Muscle layer of colon (tissue), 2 donors: Measurements from ENCODE around the gene IDUA.

Experiments
- H3K27ac ChIP-seq: one replicate; pipeline ENCODE4 v1.7.0; 2013; ENCODE audit warnings: low read depth, mild to moderate bottlenecking, low read length, moderate library complexity
- H3K27me3 ChIP-seq, 2 donors: one replicate each; pipeline ENCODE4 v1.7.0; 2013; ENCODE audit warnings: low read length in 2 of 2, mild to moderate bottlenecking in 2 of 2; ENCODE audit not compliant: insufficient read depth in 2 of 2, control insufficient read depth in 1 of 2
- H3K36me3 ChIP-seq: one replicate; pipeline ENCODE4 v1.7.0; 2013; ENCODE audit warnings: mild to moderate bottlenecking, low read length; ENCODE audit not compliant: insufficient read depth
- H3K4me1 ChIP-seq: one replicate; pipeline ENCODE4 v1.7.0; 2013; ENCODE audit warnings: mild to moderate bottlenecking, low read length; ENCODE audit not compliant: insufficient read depth
- H3K4me3 ChIP-seq, 2 donors: one replicate each; pipeline ENCODE4 v1.7.0; 2013; ENCODE audit warnings: low read length in 2 of 2, low read depth in 1 of 2, mild to moderate bottlenecking in 1 of 2, moderate library complexity in 1 of 2
- H3K9ac ChIP-seq: one replicate; pipeline ENCODE4 v1.7.0; 2013; ENCODE audit warnings: low read length
- H3K9me3 ChIP-seq: one replicate; pipeline ENCODE4 v1.7.0; 2013; ENCODE audit warnings: mild to moderate bottlenecking, low read length
- donor health status: abdominal sarcoma.
- donor health status: Adenocarcinoma of cecum.

The IDUA gene

DNA sequence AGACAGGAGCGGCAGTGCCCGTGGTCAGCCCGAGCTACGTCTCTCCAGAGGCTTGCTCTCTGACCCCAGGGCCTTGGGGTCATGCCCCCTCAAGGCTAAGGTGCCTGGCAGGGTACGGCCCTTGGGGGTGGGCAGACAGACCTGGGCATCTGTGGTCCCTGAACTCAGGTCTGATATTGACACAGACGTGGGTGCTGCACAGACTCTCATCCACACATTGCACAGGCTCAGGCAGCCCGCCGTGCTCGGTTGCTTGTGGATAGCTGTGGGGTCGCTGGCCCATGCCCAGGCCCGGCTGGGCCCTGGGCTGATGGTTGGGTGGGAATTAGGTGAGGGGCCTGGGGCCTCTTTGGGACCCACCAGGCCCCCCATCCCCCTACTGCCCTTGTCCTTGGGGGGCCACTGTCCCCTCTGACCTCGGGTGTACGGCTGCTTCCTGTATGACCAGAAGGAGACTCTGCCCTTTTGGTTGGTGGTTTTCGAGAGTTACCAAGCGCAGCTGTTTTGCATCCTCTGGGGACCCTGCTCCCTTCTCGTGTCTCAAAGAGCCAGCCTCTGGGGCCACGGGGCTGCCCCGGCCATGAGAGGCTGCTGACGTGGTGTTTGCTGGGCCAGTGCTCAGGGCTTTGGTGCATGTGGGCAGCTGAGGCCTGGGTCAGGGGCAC lies 34.7 kb downstream of the IDUA start:
- no peaks in the 10 kb centered on the region for H3K4me1 ChIP-seq
- H3K27me3 ChIP-seq, result no peaks in the 10 kb centered on the region
- H3K4me3 ChIP-seq, result no peak overlapping the region
- H3K9ac ChIP-seq, result no peak overlapping the region
- H3K27ac ChIP-seq, result no peak overlapping the region
- H3K9me3 ChIP-seq, result no peaks in the 10 kb centered on the region
- no peaks in the 10 kb centered on the region for H3K36me3 ChIP-seq

DNA sequence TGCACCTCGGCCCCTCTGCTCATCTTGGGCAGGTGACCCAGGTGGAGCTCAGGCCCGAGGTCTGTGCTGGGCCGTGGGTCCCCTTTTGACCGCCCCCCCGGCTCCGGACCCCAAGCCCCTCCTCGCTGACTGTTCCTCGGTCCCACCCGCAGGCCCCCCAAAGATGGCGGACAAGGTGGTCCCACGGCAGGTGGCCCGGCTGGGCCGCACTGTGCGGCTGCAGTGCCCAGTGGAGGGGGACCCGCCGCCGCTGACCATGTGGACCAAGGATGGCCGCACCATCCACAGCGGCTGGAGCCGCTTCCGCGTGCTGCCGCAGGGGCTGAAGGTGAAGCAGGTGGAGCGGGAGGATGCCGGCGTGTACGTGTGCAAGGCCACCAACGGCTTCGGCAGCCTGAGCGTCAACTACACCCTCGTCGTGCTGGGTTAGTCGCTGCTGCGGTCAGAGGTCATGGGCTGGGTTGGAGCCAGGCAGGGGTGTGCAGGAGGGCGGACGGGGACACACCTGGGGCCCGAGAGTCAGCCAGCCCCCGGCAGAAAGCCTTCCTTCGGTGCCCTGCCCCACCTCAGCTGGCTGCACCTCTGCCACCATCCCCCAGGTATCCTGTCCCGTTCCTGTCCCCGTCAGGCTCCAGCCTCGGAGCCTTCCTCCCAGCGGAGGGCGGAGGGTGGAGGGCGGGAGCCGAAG lies 35.4 kb downstream of the IDUA start:
- Histone ChIP-seq H3K4me1 (no peaks in the 10 kb centered on the region), H3K27me3 (no peaks in the 10 kb centered on the region), H3K9me3 (no peaks in the 10 kb centered on the region), H3K4me3 (no peak overlapping the region), H3K9ac (no peak overlapping the region), H3K27ac (no peak overlapping the region), H3K36me3 (no peaks in the 10 kb centered on the region)

DNA sequence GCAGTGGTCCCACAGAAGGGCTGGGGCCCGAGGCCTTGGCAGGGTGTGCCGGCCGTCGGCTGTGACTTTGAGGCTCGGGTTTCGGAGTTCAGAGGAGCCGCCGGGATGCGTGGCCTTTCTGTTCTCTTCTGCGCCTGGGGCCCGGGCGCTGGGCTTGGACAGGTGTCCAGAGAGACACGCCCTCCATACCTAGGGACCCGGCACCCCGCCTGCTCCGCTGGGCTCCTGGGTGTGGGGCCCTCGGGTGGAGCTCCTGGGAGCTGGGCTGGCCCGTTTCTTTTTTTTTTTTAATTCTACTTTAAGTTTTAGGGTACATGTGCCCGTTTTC lies 35.9 kb downstream of the IDUA start:
- no peaks in the 10 kb centered on the region for H3K4me1 ChIP-seq

DNA sequence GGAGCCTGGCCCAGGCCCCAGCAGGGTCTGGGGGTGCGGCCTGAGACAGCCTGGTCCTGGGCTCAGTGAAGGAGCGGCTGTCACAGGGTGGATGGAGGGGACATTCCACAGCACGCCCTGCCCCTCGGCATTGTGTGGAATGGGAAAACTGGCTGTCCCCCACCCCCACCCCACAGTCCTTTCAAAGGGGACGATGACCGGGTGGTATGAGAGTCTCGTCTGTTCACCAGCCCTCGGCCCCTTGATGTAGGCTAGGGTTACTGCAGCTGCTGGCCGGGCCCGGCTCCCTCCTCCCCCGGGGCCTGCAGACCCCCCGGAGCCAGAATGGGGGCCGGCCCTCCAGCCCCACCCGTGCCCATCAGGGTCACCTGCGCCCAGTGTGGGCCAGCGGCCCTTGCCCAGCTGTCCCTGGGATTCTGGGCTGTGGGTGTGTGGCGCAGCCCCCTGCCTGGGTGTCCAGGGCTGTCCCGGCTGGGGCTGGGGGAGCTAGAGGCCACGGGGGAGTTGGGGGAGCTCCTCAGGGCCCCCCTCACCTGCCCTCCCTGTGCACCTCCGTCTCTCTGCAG lies 36.3 kb downstream of the IDUA start:
- no peak overlapping the region for H3K9ac ChIP-seq
- H3K4me1 ChIP-seq, result no peaks in the 10 kb centered on the region
- H3K4me3 ChIP-seq, result no peak overlapping the region
- H3K27me3 ChIP-seq, result peaks cover 0 to 5% of the 10 kb centered on the region in 2 donors
- no peaks in the 10 kb centered on the region for H3K36me3 ChIP-seq
- H3K27ac ChIP-seq, result no peak overlapping the region
- H3K9me3 ChIP-seq, result no peaks in the 10 kb centered on the region

More for the DNA sequence above, 35.9 kb downstream of the IDUA start:
- Histone ChIP-seq H3K27me3 (peaks cover 0 to under 1% of the 10 kb centered on the region in 2 donors), H3K36me3 (no peaks in the 10 kb centered on the region), H3K9ac (no peak overlapping the region), H3K9me3 (no peaks in the 10 kb centered on the region), H3K27ac (no peak overlapping the region), H3K4me3 (no peak overlapping the region)

DNA sequence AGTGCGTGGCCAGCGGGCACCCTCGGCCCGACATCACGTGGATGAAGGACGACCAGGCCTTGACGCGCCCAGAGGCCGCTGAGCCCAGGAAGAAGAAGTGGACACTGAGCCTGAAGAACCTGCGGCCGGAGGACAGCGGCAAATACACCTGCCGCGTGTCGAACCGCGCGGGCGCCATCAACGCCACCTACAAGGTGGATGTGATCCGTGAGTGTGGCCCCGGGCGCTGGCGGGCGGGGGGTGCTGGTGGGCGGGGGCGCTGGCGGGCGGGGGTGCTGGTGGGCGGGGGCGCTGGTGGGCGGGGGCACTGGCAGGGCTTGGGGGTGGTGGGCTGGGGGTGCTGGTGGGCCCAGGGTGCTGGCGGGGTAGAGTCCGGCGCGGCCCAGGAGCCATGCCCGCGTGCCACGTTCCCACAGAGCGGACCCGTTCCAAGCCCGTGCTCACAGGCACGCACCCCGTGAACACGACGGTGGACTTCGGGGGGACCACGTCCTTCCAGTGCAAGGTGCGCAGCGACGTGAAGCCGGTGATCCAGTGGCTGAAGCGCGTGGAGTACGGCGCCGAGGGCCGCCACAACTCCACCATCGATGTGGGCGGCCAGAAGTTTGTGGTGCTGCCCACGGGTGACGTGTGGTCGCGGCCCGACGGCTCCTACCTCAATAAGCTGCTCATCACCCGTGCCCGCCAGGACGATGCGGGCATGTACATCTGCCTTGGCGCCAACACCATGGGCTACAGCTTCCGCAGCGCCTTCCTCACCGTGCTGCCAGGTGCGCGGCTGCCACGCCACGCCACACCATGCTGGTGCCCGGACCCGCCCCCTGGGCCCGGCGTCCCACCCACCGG lies 37.3 kb downstream of the IDUA start:
- H3K4me3 ChIP-seq, result no peak overlapping the region
- no peaks in the 10 kb centered on the region for H3K4me1 ChIP-seq
- no peaks in the 10 kb centered on the region for H3K9me3 ChIP-seq
- no peak overlapping the region for H3K9ac ChIP-seq
- no peak overlapping the region for H3K27ac ChIP-seq
- H3K27me3 ChIP-seq, result peaks cover 0 to 12% of the 10 kb centered on the region in 2 donors
- H3K36me3 ChIP-seq, result no peaks in the 10 kb centered on the region

DNA sequence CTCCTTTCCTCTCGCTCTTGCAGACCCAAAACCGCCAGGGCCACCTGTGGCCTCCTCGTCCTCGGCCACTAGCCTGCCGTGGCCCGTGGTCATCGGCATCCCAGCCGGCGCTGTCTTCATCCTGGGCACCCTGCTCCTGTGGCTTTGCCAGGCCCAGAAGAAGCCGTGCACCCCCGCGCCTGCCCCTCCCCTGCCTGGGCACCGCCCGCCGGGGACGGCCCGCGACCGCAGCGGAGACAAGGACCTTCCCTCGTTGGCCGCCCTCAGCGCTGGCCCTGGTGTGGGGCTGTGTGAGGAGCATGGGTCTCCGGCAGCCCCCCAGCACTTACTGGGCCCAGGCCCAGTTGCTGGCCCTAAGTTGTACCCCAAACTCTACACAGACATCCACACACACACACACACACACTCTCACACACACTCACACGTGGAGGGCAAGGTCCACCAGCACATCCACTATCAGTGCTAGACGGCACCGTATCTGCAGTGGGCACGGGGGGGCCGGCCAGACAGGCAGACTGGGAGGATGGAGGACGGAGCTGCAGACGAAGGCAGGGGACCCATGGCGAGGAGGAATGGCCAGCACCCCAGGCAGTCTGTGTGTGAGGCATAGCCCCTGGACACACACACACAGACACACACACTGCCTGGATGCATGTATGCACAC lies 38.2 kb downstream of the IDUA start:
- peaks cover 0 to 20% of the 10 kb centered on the region in 2 donors for H3K27me3 ChIP-seq
- H3K9me3 ChIP-seq, result no peaks in the 10 kb centered on the region
- no peak overlapping the region for H3K4me3 ChIP-seq
- H3K4me1 ChIP-seq, result no peaks in the 10 kb centered on the region
- no peaks in the 10 kb centered on the region for H3K36me3 ChIP-seq
- H3K27ac ChIP-seq, result no peak overlapping the region
- H3K9ac ChIP-seq, result no peak overlapping the region

DNA sequence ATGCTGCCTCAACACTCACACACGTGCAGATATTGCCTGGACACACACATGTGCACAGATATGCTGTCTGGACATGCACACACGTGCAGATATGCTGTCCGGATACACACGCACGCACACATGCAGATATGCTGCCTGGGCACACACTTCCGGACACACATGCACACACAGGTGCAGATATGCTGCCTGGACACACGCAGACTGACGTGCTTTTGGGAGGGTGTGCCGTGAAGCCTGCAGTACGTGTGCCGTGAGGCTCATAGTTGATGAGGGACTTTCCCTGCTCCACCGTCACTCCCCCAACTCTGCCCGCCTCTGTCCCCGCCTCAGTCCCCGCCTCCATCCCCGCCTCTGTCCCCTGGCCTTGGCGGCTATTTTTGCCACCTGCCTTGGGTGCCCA lies 39.3 kb downstream of the IDUA start:
- no peaks in the 10 kb centered on the region for H3K4me1 ChIP-seq
- peaks cover 0 to 31% of the 10 kb centered on the region in 2 donors for H3K27me3 ChIP-seq
- no peak overlapping the region for H3K4me3 ChIP-seq
- no peak overlapping the region for H3K9ac ChIP-seq
- no peaks in the 10 kb centered on the region for H3K9me3 ChIP-seq
- H3K36me3 ChIP-seq, result no peaks in the 10 kb centered on the region
- no peak overlapping the region for H3K27ac ChIP-seq

DNA sequence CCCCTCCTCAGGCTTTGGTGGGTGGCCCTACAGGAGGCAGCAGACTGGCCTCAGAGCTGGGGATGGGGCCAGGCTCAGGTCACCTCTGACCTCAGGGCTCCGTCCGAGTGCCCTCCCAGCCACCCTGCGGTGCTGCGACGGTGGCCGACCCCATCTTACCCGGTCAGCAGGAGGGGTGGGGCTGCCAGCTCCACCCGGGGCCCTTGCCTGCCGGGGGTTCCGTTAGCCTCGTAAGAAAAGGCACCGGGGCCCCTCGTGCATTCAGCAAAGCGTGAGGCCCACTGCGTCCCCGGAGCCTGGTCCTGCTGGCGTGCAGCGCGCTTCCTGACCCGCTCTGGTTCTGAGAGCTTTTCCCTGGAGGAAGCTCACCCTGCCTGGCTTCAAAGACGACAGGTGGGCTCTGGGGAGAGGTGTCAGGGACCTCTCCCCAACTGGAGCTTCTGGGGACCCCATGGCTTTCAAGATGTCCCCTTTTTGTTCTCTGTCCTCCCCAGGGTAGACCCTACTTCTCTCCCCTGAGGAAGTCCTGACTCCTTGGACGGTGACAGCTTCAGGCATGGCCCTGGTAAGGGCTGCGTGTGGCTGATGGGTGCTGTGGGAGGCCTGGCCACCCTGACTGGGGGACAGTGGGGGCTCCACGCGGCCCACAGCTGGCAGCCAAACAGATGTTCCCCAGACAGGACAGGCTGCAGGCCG lies 40.5 kb downstream of the IDUA start:
- Histone ChIP-seq H3K4me1 (no peaks in the 10 kb centered on the region), H3K27me3 (peaks cover 0 to 38% of the 10 kb centered on the region in 2 donors), H3K9ac (no peak overlapping the region), H3K27ac (no peak overlapping the region), H3K36me3 (no peaks in the 10 kb centered on the region), H3K4me3 (no peak overlapping the region), H3K9me3 (no peaks in the 10 kb centered on the region)

DNA sequence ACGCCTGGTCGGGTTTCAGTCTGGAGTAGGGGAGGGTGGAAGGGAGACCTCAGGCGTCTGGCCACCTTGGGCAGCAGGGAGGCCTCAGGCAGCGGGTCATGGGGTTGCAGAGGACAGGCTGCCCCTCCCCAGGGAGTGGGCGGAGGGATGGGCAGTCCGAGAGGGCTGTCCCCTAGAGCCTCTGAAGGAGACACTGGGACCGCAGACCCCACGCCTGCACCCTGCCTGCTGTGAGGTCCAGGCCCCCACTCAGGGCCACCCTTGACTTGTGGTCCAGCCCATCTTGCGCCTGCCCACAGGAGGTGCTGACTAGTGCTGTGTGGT lies 41.0 kb downstream of the IDUA start:
- no peaks in the 10 kb centered on the region for H3K4me1 ChIP-seq

DNA sequence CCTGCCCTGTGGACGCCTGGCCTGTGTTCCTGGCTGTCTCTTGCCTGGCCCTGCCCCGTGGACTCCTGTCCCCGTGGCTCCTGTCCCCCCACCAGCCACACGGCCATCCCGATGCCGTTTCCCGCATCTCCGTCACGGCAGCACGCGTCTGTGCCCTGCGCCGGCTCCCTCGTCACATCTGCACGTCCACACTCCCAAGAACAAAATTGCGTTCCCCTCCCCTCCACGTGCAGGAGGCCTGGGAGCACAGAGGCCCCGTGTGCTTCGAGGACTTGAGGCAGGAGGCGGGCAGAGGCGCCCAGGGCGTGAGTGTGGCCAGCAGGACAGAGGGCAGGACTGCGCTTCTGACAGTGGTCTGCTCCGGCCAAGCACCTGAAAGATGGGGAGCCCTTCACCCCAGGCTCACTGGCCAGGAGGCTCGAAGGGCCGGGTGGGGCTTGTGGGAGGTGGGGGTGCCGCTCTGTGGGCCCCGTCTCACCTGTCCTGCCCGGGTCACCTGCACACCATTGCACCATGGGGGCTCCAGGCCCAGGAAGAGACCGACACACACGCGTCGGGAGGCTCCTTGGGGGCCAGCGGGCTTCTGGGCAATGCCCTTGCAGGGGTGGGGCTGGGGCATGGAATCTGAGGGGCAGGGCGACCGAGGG lies 41.9 kb downstream of the IDUA start:
- Histone ChIP-seq H3K4me3 (no peak overlapping the region), H3K9me3 (no peaks in the 10 kb centered on the region), H3K27ac (no peak overlapping the region), H3K4me1 (no peaks in the 10 kb centered on the region), H3K36me3 (no peaks in the 10 kb centered on the region), H3K9ac (no peak overlapping the region), H3K27me3 (peaks cover 0 to 45% of the 10 kb centered on the region in 2 donors)

More for the DNA sequence above, 41.0 kb downstream of the IDUA start:
- H3K4me3 ChIP-seq, result no peak overlapping the region
- H3K27ac ChIP-seq, result no peak overlapping the region
- H3K9me3 ChIP-seq, result no peaks in the 10 kb centered on the region
- peaks cover 0 to 43% of the 10 kb centered on the region in 2 donors for H3K27me3 ChIP-seq
- H3K9ac ChIP-seq, result no peak overlapping the region
- H3K36me3 ChIP-seq, result no peaks in the 10 kb centered on the region
